Measurements from ENCODE around the gene ACAT1. TPM values are rescaled to one million over a fixed set of nuclear protein-coding genes. Genes with fewer than 3 reads are reported as not detected.
"Not testable (repeated sequence)": the region's sequence is repeated elsewhere in the genome, so short reads cannot be mapped to it uniquely, and the experiment has no call there.

ACAT1 gene
- total RNA-seq, 4 donors from 2014 or later, result 30.3 to 50.6 (median 46.7) TPM

GRCh38 chr11:108117746-108118371, 3.5 kb upstream of the ACAT1 start:
- H3K9me3 ChIP-seq, result no peaks in the 10 kb centered on the region
- TF ChIP-seq CTCF (IDR thresholded peaks at IDR 0.05) (peak in 5 of 6 experiments; percentile 15 to 62 (median 61)), POLR2A (IDR thresholded peaks at IDR 0.05) (no peak)
- H3K27me3 ChIP-seq, result no peaks in the 10 kb centered on the region
- no peak for DNase-seq
- no peak overlapping the region for H3K4me3 ChIP-seq
- H3K4me1 ChIP-seq, result peaks cover 0 to 9% (median 2%) of the 10 kb centered on the region in 4 donors
- no peak overlapping the region for H3K27ac ChIP-seq
- no peaks in the 10 kb centered on the region for H3K36me3 ChIP-seq

- not testable (repeated sequence) for H3K36me3 ChIP-seq, H3K9me3 ChIP-seq, DNase-seq, H3K27me3 ChIP-seq
- Histone ChIP-seq H3K27ac (peak overlapping the region; percentile 85 to 90 (median 88)), H3K4me3 (peak overlapping the region; percentile 77 to 93 (median 81)), H3K4me1 (peaks cover 0 to 25% (median 8%) of the 10 kb centered on the region in 4 donors)
These were observed 462 bp upstream of the ACAT1 start for GRCh38 chr11:108120936-108121273.

DNA sequence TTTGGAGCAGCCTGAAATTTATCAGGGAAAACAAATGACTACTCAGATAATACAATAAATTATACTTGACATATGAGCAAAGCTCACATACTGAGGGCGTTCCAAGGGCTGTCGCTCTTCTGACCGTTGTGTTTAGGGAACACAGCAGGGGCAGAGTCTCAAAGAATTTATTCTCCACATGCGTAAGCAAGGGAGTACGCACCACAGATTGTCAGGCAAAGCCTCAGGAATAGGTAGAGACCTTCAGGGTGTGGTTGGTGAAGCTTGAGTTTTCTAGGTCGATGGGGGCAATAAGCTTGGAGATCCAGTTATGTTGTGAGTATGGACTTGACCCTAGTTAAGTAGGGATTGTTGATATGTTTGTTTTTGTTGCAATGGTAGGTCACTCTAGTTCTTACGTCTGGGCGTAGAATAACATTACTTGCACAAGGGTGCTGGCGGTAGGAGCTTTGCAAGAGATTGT, 830 bp downstream of the ACAT1 start:
- peaks cover 0 to 25% (median 8%) of the 10 kb centered on the region in 4 donors for H3K4me1 ChIP-seq
- DNase-seq, result no peak
- peak overlapping the region; percentile 77 to 93 (median 81) for H3K4me3 ChIP-seq
- TF ChIP-seq CTCF (IDR thresholded peaks at IDR 0.05) (no peak), POLR2A (IDR thresholded peaks at IDR 0.05) (no peak)
- H3K36me3 ChIP-seq, result no peaks in the 10 kb centered on the region
- peak overlapping the region; percentile 85 to 90 (median 88) for H3K27ac ChIP-seq
- no peaks in the 10 kb centered on the region for H3K9me3 ChIP-seq
- no peaks in the 10 kb centered on the region for H3K27me3 ChIP-seq

DNA sequence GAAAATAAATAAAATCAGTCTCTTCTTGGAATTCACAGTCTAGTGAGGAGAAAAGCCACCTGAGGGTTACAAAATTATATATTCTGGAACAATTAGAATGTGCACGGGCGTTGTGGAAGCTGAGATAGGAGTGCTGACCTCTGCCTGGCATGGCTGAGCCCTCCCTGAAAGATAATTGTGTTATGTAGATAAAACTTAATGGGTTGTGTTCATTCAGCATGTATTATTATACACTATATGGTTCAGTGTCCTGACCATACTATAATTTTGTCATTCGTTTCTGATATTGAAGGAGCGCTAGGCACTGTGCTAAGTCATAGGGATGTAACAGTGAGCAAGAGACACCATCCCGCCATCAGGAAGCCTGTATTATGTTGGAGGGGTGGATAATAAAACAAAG, 3.7 kb downstream of the ACAT1 start:
- Histone ChIP-seq H3K27ac (no peak overlapping the region), H3K27me3 (no peaks in the 10 kb centered on the region), H3K4me1 (peaks cover 0 to 25% (median 8%) of the 10 kb centered on the region in 4 donors), H3K4me3 (no peak overlapping the region), H3K9me3 (no peaks in the 10 kb centered on the region), H3K36me3 (no peaks in the 10 kb centered on the region)
- DNase-seq, result no peak
- TF ChIP-seq POLR2A (IDR thresholded peaks at IDR 0.05), result no peak
- no peak for TF ChIP-seq CTCF (IDR thresholded peaks at IDR 0.05)

GRCh38 chr11:108128772-108129171, 7.4 kb downstream of the ACAT1 start:
- peaks cover 0 to 5% (median 0%) of the 10 kb centered on the region in 3 donors for H3K36me3 ChIP-seq
- TF ChIP-seq POLR2A (IDR thresholded peaks at IDR 0.05) (no peak), CTCF (IDR thresholded peaks at IDR 0.05) (no peak)
- H3K9me3 ChIP-seq, result no peaks in the 10 kb centered on the region
- no peak overlapping the region for H3K4me3 ChIP-seq
- H3K27me3 ChIP-seq, result no peaks in the 10 kb centered on the region
- H3K4me1 ChIP-seq, result peaks cover 0 to 7% (median under 1%) of the 10 kb centered on the region in 4 donors
- H3K27ac ChIP-seq, result no peak overlapping the region
- DNase-seq, result no peak

- no peak overlapping the region for H3K4me3 ChIP-seq
- no peaks in the 10 kb centered on the region for H3K27me3 ChIP-seq
- H3K9me3 ChIP-seq, result no peaks in the 10 kb centered on the region
- no peak for DNase-seq
- H3K4me1 ChIP-seq, result no peaks in the 10 kb centered on the region
- H3K36me3 ChIP-seq, result peaks cover 0 to 13% (median 0%) of the 10 kb centered on the region in 3 donors
- TF ChIP-seq CTCF (IDR thresholded peaks at IDR 0.05) (no peak), POLR2A (IDR thresholded peaks at IDR 0.05) (no peak)
- no peak overlapping the region for H3K27ac ChIP-seq
These were observed 10.6 kb downstream of the ACAT1 start for GRCh38 chr11:108131993-108132392.

- not testable (repeated sequence) for DNase-seq, H3K4me3 ChIP-seq, H3K9me3 ChIP-seq, H3K4me1 ChIP-seq, H3K27ac ChIP-seq, H3K27me3 ChIP-seq
- H3K36me3 ChIP-seq, result peaks cover 0 to 13% (median 0%) of the 10 kb centered on the region in 3 donors
These were observed 11.7 kb downstream of the ACAT1 start for GRCh38 chr11:108132993-108133538.

Data from Peyer's patch (tissue), 4 donors.